ENCODE data around the gene STEAP1B.
"Not testable (repeated sequence)": the region's sequence is repeated elsewhere in the genome, so short reads cannot be mapped to it uniquely, and the experiment has no call there.

The STEAP1B gene

GRCh38 chr7:22435105-22435504 is 64.9 kb downstream of the STEAP1B start:
- no peak overlapping the region for H3K27ac ChIP-seq
- DNase-seq (ENCODE audit: low read depth, low spot score) = no peak

DNA sequence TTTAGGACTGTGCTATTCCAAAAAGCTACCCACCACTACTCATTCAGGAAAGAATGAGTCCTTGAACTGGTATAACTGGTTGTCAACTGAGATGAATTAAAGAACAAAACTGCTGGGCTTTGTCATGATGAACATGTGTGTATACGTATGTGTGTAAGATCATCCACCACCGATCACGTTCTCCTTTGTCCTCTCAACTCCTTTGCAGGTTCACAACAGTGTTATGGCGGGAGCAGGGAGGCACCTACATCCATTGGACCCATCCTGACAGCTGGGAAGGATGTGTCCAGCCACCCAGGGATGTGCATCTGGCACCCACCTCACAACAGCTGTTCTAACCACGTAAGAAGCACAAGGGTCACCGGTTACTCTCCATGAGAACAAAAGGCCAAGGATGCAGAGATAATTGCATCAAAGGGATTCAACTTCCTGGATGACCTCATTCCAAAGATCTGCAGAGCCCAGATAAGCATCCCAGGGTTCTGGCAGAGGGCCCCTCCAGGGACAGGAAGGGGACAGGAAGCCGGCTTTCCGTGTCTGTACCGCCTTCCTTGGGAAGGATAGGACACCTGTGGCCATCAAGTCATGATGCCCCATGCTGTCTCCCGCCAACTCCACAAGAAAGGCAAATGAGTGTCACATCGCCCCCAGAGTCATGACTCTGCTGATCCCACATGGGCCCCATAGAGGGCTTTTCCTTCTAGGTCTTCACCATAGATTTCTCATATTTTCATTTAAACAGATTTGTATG is 66.1 kb downstream of the STEAP1B start:
- DNase-seq (ENCODE audit: low read depth, low spot score) = peak; percentile 87
- peak overlapping the region; percentile 97 for H3K27ac ChIP-seq

DNA sequence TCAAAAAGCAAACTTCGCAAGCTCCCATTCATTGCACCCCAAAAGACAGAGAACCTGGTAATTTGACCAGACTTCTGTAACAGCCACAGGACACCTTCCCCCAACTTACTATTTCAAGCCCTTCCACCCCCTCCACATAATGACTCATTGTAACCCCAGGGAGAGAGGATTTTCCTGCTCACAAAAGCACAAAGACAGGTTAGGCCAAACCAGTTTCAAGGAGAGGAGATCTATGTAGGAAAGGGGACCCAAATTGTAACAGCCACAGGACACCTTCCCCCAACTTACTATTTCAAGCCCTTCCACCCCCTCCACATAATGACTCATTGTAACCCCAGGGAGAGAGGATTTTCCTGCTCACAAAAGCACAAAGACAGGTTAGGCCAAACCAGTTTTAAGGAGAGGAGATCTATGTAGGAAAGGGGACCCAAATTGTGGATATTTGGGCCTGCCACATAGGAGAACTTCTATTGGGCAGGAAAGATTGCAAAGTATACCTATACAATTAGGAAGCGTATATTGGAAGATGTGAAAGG is 66.8 kb downstream of the STEAP1B start:
- not testable (repeated sequence) for DNase-seq (ENCODE audit: low read depth, low spot score)
- H3K27ac ChIP-seq = peak overlapping the region; percentile 97

DNA sequence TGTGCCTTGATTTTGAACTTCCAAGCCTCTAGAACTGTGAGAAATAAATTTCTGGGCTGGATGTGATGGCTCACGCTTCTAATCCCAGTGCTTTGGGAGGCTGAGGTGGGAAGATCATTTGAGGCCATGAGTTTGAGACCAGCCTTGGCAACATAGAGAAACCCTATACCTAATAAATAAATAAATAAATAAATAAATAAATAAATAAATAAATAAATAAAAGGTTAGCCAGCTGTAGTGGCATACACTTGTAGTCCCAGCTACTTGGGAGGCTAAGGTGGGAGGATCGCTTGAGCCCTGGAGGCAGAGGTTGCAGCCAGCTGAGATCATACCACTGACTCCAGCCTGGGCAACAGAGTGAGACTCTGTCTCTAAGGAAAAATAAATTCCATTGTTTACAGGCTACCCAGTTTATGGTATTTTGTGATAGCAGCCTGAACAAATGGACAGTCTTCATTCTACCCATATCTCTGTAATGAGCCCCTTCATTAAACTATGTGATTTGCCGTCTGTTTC is 67.7 kb downstream of the STEAP1B start:
- H3K27ac ChIP-seq = peak overlapping the region; percentile 97
- DNase-seq (ENCODE audit: low read depth, low spot score) = no peak

GRCh38 chr7:22430457-22430856 is 69.5 kb downstream of the STEAP1B start:
- peak overlapping the region; percentile 97 for H3K27ac ChIP-seq
- peak; percentile 92 for DNase-seq (ENCODE audit: low read depth, low spot score)

DNA sequence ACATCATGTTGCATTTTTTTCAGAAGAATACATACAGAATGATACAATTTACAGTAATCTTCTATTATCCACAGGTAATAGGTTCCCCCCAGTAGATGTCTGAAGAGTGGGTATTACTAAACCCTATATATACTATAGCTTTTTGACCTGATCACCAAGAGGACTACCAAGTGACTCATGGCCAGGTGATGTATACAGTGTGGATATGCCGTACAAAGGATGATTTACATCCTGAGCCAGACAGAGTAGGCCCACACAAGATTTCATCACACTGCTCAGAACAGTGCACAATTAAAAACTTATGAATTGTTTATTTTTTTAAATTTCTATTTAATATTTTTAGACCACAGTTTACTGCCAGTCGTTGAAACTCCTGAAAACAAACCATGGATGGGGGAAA is 70.6 kb downstream of the STEAP1B start:
- DNase-seq (ENCODE audit: low read depth, low spot score) = peak; percentile 80
- peak overlapping the region; percentile 97 for H3K27ac ChIP-seq

DNA sequence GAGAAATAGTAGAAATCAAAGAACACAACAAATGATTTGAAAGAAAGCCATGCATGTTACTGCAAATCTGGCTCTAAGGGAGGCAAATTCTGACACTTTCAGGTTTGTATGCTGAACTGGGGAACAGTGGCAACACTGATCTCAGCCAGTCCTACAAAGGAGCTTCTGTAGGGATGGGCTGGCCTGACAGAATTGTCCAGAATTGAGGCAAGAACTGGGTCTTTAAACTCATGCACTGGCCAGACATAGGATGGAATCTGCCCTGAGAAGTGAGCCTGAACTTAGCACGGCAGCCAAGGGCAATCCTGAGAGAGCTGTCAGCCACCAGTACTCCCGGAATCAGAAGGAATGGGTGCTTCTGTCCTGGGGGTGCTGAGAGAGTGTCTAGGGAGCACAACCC is 72.1 kb downstream of the STEAP1B start:
- peak overlapping the region; percentile 21 for H3K27ac ChIP-seq

GRCh38 chr7:22427104-22427503 is 72.9 kb downstream of the STEAP1B start:
- H3K27ac ChIP-seq = peak overlapping the region; percentile 21
- no peak for DNase-seq (ENCODE audit: low read depth, low spot score)

More for the DNA sequence above, 72.1 kb downstream of the STEAP1B start:
- DNase-seq (ENCODE audit: low read depth, low spot score) = no peak

DNA sequence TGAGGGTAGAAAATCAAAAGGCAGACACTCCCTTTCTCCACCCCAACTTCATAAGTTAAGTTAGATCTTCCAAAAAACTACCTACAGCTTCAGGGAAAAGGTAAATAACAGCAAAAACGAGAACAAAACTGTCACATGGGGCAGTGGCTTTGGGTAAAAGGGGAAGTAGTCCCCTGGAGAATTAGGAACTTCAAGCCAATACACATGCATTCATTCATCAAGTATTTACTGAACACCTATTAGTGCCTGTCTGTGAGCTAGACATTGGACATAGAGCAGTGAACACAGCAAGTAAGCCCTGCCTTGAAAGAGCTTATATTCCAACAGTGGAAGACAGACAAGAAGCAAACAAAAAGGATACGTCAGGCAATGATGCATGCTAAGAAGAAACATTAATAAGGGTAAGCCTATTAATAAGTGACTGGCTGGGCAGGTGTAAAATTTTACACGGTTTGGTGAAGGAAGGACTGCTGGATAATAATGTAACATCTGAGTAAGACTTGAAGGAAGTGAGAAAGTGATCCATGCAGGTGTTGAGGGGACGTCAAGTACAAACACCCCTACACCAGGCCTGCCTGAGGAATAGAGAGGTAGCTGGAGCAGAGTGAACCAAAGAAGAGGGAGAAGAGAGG is 73.4 kb downstream of the STEAP1B start:
- DNase-seq (ENCODE audit: low read depth, low spot score) = no peak
- peak overlapping the region; percentile 21 for H3K27ac ChIP-seq

DNA sequence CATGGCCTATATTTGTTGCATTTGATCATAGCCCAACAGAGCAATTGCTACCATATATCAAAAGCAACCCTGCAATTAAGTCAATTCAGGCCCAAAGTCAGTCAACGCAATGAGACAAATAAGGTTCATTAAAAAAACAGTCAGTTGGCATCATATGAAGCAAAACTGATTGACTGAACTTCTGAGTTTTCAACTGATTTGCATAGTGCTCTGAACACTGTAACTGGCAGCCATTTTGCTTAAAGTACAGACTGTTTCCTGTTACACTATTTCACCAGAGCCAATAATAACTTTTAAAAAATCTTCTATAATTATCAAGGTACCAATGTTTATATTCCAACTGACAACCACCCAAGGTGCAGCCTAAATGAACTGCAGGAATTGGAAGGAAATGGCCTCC is 74.6 kb downstream of the STEAP1B start:
- no peak for DNase-seq (ENCODE audit: low read depth, low spot score)
- no peak overlapping the region for H3K27ac ChIP-seq

DNA sequence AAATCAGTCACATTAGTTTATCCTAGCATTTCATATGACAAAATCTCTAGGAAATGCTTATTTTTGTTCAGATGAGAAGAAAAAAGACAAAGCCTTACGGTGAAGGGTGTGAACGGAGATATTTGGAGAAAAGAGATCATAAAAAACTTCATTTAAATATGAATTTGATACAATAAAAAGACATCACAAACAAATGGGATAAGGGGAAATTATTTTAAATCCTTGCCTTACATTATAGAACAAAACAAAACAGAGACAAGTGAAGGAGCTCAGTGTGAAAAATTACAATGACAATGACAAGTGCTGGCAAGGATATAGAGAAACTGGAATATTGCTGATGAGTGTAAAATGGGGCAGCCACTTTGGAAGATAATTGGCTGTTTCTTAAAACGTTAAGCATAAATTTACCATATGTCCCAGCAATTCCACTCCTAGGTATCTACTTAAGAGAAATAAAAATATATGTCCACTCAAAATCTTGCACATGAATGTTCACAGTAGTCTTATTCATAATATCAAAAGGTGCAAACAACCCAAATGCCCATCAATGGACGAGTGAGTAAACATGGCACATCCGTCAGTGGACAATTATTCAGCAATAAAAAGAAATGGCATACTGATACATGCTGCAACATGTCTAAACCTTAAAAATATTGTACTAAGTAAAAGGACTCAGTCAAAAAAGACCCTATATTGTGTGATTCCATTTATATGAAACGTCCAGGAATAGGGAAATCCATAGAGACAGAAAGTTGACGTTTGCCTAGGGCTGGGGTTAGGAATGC is 77.0 kb downstream of the STEAP1B start:
- no peak for DNase-seq (ENCODE audit: low read depth, low spot score)
- H3K27ac ChIP-seq = peak overlapping the region; percentile 28

GRCh38 chr7:22420973-22421635 is 78.9 kb downstream of the STEAP1B start:
- DNase-seq (ENCODE audit: low read depth, low spot score) = no peak
- no peak overlapping the region for H3K27ac ChIP-seq

- DNase-seq (ENCODE audit: low read depth, low spot score) = no peak
- no peak overlapping the region for H3K27ac ChIP-seq
Measured at GRCh38 chr7:22420008-22420407, 80.0 kb downstream of the STEAP1B start.

- no peak for DNase-seq (ENCODE audit: low read depth, low spot score)
- no peak overlapping the region for H3K27ac ChIP-seq
Measured at GRCh38 chr7:22419488-22419887, 80.5 kb downstream of the STEAP1B start.

- no peak overlapping the region for H3K27ac ChIP-seq
- no peak for DNase-seq (ENCODE audit: low read depth, low spot score)
Measured at GRCh38 chr7:22418251-22419046, 81.5 kb downstream of the STEAP1B start.

- H3K27ac ChIP-seq = no peak overlapping the region
- DNase-seq (ENCODE audit: low read depth, low spot score) = no peak
Measured at GRCh38 chr7:22417841-22418240, 82.1 kb downstream of the STEAP1B start.

GRCh38 chr7:22417349-22417748 is 82.6 kb downstream of the STEAP1B start:
- H3K27ac ChIP-seq = no peak overlapping the region
- DNase-seq (ENCODE audit: low read depth, low spot score) = no peak

GRCh38 chr7:22414424-22414823 is 85.6 kb downstream of the STEAP1B start:
- no peak overlapping the region for H3K27ac ChIP-seq
- no peak for DNase-seq (ENCODE audit: low read depth, low spot score)

GRCh38 chr7:22413211-22413610 is 86.8 kb downstream of the STEAP1B start:
- no peak overlapping the region for H3K27ac ChIP-seq

More at GRCh38 chr7:22413211-22413610, 86.8 kb downstream of the STEAP1B start:
- no peak for DNase-seq (ENCODE audit: low read depth, low spot score)
